Erythroblast (primary cell): ENCODE data around the gene ZNF202.
"Not testable (repeated sequence)": the region's sequence is repeated elsewhere in the genome, so short reads cannot be mapped to it uniquely, and the experiment has no call there.

Source experiments
- GATA1 ChIP-seq: IDR thresholded peaks from 2 replicates; pipeline ENCODE4 v1.6.1; 2011; ENCODE audit warnings: low read depth, mild to moderate bottlenecking, control low read depth, low read length, moderate library complexity
- POLR2A ChIP-seq: IDR thresholded peaks from 2 replicates; pipeline ENCODE4 v1.6.1; 2011; ENCODE audit warnings: mild to moderate bottlenecking, low read length

- TF ChIP-seq POLR2A, GATA1: not testable (repeated sequence)
Observed at GRCh38 chr11:123712627-123713026, 28.8 kb downstream of the ZNF202 start.
